Urothelium cell line (cell line): ENCODE measurements around the gene POU6F2.
"Not testable (repeated sequence)": the region's sequence is repeated elsewhere in the genome, so short reads cannot be mapped to it uniquely, and the experiment has no call there.

Source experiments
- DNase-seq: peaks from one replicate; pipeline ENCODE4 v3.0.0; 2011; ENCODE audit warnings: low spot score, mixed read lengths
- FAIRE-seq: peaks from 2 replicates; lab custom pipeline; 2011; peaks lifted over from hg19 to GRCh38; lab: Jason Lieb, UNC

POU6F2 gene

GRCh38 chr7:39339591-39339990, 361.9 kb downstream of the POU6F2 start:
- DNase-seq (no peak), FAIRE-seq (no peak)

DNA sequence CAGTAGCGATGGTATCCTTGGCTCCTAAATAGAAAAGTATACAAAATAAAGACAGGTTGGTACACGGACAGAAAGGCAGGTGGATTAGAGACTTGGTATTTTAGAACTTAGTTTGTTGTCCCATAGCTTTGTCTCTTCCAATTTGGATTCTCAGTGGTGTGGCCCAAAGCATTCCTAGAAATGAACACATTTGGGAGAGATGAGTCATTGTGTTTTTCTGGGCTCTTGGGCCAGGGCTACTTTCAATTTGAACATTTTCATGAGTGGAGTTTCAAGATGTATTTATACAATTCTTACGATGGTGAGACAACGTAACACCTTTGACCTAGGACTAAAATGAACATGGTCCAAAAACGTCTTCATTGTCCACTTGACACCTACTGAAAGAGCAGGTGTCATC, 363.4 kb downstream of the POU6F2 start:
- FAIRE-seq (no peak), DNase-seq (no peak)

GRCh38 chr7:39342763-39343162, 365.1 kb downstream of the POU6F2 start:
- no peak for DNase-seq
- no peak for FAIRE-seq

- DNase-seq, result no peak
- no peak for FAIRE-seq
These were observed 371.9 kb downstream of the POU6F2 start for GRCh38 chr7:39349452-39350123.

- DNase-seq (peak; percentile 38), FAIRE-seq (no peak)
These were observed 376.1 kb downstream of the POU6F2 start for GRCh38 chr7:39353615-39354376.

GRCh38 chr7:39355664-39356063, 378.0 kb downstream of the POU6F2 start:
- DNase-seq (no peak), FAIRE-seq (no peak)

DNA sequence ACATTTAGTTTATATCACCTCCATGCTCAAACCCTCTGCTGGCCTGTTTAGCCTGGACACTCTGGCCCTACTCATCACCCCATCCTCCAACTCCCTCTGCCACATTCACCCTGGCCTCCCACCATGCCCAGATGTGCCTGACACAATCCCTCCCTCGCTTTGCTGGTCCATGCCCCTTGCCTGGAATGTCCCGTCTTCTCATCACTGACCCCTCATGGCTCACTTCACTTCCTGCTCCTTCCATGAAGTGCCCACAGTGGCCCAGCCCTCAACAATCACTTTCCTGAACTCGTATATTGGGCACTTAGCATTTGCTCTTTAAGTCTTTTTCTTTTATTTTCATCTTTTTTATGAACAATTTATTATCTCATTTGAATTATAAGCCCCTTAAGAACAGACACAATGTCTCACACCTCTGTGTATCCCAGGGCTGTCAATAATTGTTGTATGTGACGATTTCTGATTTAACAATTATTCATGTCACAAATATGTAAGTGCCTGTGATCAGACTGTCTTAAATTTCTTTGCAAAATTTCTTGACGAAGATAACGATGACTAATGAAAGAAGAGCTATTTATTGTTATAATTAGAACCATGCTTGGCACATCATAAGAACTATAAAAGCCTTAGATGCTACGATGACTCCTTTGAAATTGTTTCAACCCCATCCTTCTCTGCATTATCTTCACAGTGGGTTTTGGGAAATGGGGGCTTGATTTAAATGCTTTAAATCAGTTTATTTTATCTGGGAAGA, 378.6 kb downstream of the POU6F2 start:
- DNase-seq, result no peak
- FAIRE-seq, result peak; percentile 77

DNA sequence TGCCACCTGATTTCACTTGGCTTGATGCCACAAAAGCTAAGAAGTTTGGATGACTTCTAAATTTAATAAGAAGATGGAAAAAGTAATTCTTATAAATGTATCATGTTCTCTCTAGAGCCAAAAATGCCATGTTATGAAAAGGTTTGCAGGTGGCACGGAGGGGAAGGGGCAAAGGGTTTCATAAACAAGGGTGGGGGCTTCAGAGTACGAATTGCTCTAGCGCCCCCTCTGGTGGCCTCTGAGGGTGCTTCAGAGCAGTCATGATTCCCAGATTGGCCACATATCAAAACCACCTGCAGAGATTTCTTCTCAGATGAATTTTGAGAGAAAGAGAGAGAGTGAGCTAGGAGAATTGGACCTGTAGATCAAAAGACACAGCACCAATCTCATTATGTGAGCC, 379.9 kb downstream of the POU6F2 start:
- DNase-seq (no peak), FAIRE-seq (no peak)

DNA sequence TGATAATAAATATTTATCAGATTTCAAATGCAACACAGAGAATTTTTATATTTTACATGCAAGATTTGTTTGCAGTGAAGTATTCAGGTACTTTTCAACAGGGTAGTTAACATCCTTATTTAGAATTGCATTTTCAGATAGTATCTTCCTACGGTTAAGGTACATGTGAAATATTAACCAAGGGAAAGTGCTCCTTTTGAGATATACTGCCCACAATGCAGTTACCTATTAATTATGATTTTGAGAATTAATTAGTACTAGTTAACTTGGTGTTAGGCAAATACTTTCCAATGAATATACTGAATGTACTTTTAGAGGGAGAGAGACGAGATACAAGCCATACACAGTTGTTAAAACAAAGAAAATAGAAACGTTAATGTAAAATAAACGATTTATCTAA, 382.3 kb downstream of the POU6F2 start:
- FAIRE-seq (no peak), DNase-seq (no peak)

DNA sequence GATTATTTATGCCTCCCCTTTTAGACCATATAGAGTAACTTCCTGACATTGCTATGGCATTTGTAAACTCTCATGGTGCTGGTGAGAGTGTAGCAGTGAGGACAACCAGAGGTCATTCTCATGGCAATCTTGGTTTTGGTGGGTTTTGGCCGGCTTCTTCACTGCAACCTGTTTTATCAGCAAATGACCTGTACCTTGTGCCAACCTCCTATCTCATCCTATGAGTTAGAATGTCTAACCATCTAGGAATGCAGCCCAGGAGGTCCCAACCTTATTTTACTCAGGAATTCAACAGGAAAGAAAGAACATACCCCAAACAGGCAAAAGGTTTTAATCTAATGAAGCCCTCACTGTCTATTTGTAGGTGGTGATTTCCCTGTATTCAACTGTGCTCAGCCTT, 383.1 kb downstream of the POU6F2 start:
- FAIRE-seq, result no peak

DNA sequence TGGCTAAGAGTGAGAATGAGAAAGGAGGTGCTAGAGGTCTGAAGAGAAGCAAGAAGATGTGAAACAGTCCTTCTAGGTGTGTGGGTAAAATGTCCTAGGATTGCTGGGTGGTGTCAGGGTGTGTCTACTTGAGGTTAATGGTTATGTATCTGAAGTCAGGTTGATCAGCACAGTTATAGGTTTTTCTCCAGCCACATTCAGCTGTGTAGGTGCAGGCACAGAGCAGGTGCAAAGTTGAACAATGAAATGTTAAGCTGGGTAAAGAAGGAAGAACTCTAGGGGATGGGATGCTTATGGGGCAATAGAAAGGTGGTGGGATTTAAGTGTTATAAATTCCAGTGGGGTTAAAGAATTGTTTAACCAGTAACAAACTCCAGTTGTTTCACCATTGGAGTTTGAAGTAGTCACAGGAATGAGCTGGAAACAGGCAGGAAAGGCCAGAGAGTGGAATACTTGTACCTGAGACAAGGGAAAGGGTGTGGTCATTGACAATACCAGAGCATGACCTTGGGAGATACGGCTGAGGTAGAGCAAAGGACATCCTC, 388.1 kb downstream of the POU6F2 start:
- peak; percentile 35 for FAIRE-seq

More for the DNA sequence above, 383.1 kb downstream of the POU6F2 start:
- DNase-seq, result no peak

DNA sequence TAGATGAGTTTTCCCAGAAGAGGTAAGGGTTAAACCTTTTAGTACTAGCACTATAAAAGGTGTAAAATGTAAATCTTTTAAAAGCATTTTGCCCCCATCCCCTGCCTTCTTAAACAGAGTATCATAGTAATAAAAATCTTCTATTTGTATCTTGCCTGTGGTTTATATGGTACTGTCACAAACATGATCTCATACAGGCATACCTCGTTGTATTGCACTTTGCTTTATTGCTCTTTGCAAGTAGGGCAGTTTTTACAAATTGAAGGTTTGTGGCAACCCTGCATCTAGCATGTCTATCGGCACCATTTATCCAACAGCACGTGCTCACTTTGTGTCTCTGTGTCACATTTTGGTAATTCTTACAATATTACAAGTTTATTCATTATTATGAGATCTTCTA, 389.7 kb downstream of the POU6F2 start:
- DNase-seq (no peak), FAIRE-seq (no peak)

More for the DNA sequence above, 388.1 kb downstream of the POU6F2 start:
- no peak for DNase-seq

DNA sequence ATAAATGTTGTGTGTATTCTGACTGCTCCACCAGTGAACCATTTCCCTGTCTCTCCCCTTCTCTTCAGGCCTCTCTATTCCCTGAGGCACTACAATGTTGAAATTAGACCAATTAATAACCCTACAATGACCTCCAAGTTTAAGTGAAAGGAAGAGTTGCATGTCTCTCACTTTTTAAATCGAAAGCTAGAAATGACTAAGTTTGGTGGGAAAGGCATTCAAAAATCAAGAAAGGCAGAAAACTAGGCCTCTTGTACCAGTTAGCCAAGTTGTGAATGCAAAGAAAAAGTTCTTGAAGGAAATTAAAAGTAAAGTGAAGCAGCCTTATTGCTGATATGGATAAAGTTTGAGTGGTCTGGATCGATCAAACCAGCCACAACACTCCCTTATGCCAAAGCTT, 390.2 kb downstream of the POU6F2 start:
- FAIRE-seq, result no peak

DNA sequence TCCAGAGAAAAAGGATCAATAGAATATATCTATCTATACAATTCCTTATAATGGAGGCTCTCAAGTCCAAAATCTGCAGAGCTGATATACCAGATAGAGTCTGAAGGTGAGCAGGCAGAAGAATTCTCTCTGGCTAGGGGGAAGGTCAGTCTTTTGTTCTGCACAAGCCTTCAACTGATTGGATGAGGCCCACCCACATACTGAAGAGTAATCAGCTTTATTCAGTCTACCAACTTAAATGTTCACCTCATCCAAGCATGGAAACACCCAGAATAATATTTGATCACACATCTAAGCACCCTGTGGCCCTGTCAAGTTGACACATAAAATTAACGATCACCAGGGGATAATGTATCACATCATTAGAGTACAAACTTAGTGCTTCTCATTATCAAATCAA, 394.7 kb downstream of the POU6F2 start:
- DNase-seq, result no peak
- no peak for FAIRE-seq

More for the DNA sequence above, 390.2 kb downstream of the POU6F2 start:
- DNase-seq, result no peak

DNA sequence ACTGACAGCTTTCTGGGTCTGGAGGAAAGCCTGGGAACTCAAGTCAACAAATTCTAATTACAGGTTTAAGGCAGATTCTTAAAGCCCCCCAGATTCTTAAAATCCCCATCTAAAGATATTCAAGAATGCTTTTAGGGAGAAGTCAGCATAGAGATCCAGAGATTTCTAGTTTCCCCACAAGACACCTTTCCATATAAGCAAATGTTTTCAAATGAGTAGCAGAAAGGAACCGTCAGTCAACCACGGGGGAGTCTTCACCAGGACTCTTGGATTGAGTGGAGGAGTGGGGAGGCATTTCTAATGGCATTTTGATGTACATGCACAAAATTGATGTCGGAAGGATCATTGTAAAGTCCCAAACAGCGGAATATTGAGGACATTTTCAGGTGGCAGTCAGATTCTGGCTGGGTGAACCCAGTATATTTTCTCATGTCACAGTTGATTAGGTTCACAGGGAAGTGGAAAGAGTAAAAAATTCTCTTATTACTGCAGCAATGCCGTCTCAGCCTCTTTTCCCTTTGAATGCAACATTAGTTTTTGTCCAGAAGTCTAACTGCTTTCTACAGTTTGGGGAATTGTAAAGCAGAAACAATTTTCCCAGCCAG, 396.8 kb downstream of the POU6F2 start:
- FAIRE-seq, result no peak

GRCh38 chr7:39375047-39375873, 397.6 kb downstream of the POU6F2 start:
- DNase-seq (no peak), FAIRE-seq (no peak)

More for the DNA sequence above, 396.8 kb downstream of the POU6F2 start:
- no peak for DNase-seq

DNA sequence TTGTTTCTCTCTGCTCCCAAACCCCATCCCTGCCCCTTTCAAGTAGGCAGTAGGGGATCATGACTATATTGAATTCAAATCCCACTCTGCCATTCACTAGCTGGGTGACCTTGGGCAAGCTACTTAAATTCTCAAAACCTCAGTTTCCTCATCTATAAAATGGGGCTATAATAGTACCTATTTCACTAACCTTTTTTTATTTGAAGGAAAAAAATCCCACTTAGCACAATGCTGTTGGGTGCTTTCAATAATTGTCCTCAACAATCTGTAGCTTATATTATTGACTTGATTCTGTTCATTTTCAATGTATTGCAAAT, 398.1 kb downstream of the POU6F2 start:
- DNase-seq, result no peak
- FAIRE-seq, result no peak

- not testable (repeated sequence) for FAIRE-seq, DNase-seq
These were observed 399.2 kb downstream of the POU6F2 start for GRCh38 chr7:39376881-39377280.

DNA sequence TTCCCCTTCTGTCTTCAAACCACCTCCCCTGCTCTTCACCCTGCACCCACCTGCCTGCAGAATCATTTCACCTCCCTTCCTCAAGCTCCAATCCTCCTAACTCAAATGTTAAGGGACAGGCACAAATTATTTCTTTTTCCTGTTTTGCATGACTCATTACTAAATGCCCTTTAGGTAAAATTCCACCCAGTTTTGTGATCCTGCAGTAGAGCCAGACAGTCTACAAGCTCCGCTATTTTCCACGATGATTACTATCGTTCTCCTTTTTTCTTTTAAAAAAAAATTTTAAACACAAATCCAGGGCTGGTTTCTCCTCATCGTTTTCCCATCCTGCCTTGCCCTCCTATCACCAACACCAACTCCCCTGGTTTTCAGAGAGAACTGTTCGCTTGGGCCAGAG, 401.7 kb downstream of the POU6F2 start:
- DNase-seq, result no peak
- FAIRE-seq, result no peak

DNA sequence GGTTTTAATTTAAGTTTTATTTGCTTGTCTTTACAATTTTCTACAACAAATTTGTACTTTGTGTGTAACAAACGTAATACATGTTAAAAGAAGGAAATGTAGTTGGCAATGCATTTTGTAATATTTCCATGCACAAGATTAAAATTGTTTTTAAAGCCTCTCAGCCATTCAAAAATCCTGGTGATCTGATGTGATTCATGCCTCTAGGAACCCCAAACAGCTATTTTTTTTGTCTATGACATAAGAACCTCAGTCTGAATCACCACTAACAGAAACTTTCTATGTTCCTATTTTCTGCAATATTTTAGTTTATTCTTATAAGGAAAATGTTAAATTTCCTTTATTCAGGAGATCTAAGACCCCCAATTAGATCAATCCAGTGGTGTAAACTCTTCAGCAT, 405.4 kb downstream of the POU6F2 start:
- FAIRE-seq, result no peak
- DNase-seq, result no peak
